Activated CD8-positive, alpha-beta T cell treated with anti-CD3 and anti-CD28 coated beads for 36 hours (primary cell): ENCODE data around the gene ZNF76. TPM values are rescaled to one million over a fixed set of nuclear protein-coding genes. Genes with fewer than 3 reads are reported as not detected.

ENCODE experiments used
- ATAC-seq: fragments of 200-7000 bp; cut with Tn5 transposase; one replicate; pipeline ENCODE4 v1.10.0; 2021; ENCODE audit warnings: mild to moderate bottlenecking, moderate library complexity
- CTCF ChIA-PET: fragments of 350-600 bp; sonication (Branson Sonifier 250); formaldehyde crosslinking; loops from one replicate; lab custom pipeline; 2021; ENCODE audit warnings: antibody characterized with exemption; lab: Charles Lee
- POLR2A ChIA-PET: fragments of 350-600 bp; sonication (Branson Sonifier 250); formaldehyde crosslinking; loops from one replicate; lab custom pipeline; 2021; ENCODE audit warnings: antibody characterized with exemption; lab: Charles Lee
- DNase-seq: peaks from one replicate; pipeline ENCODE4 v3.0.0-alpha.2; 2020
- H3K27ac Mint-ChIP-seq: one replicate; pipeline ENCODE4 v1.8.0; 2021; ENCODE audit warnings: mild to moderate bottlenecking, mixed read lengths
- H3K27me3 Mint-ChIP-seq: one replicate; pipeline ENCODE4 v1.8.0; 2021; ENCODE audit warnings: mixed read lengths
- H3K36me3 Mint-ChIP-seq: one replicate; pipeline ENCODE4 v1.8.0; 2021; ENCODE audit warnings: low read depth, mixed read lengths
- H3K4me1 Mint-ChIP-seq: one replicate; pipeline ENCODE4 v1.8.0; 2021; ENCODE audit warnings: low read depth, mixed read lengths
- H3K4me3 Mint-ChIP-seq: one replicate; pipeline ENCODE4 v1.8.0; 2021; ENCODE audit warnings: mild to moderate bottlenecking, moderate library complexity, mixed read lengths
- H3K9me3 Mint-ChIP-seq: one replicate; pipeline ENCODE4 v1.8.0; 2021; ENCODE audit warnings: mixed read lengths
- intact Hi-C: fragments of 100-400 bp; cut with micrococcal nuclease; formaldehyde crosslinking; loops from one replicate; pipeline ENCODE4 v1.10.0; 2022
- total RNA-seq, 2 experiments: library from RNA; stranded (reverse); gene quantifications; one replicate each; pipeline ENCODE4 v1.2.3, GENCODE V29; 2021
- TF ChIP-seq, protein P1 (sequence below): fragments of 200-600 bp; IDR thresholded peaks from one replicate; pipeline ENCODE4 v1.8.0; 2022; ENCODE audit warnings: antibody characterized with exemption, mild to moderate bottlenecking

The ZNF76 gene
- total RNA-seq, 2 experiments from 2014 or later = 34.4 to 35.2 TPM

DNA sequence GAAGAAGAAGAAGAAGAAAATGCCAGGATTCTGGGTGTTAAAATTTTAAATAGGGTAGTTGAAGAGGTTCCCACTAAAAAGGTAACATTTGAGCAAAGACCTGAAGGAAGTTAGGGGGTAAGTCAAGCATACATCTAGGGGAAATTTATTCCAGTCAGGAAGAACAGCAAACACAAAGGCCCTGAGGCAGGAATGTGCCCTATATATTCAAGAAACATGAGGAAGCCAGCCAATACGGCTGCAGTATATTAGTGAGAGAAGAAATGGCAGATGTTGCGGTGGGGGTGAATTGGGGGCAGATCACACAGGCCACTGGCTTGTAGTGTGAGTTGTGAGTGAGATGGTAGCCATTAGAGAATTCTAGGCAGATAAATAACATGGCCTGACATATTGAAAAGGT lies 6.0 kb downstream of the ZNF76 start:
- TF ChIP-seq, protein P1, sequence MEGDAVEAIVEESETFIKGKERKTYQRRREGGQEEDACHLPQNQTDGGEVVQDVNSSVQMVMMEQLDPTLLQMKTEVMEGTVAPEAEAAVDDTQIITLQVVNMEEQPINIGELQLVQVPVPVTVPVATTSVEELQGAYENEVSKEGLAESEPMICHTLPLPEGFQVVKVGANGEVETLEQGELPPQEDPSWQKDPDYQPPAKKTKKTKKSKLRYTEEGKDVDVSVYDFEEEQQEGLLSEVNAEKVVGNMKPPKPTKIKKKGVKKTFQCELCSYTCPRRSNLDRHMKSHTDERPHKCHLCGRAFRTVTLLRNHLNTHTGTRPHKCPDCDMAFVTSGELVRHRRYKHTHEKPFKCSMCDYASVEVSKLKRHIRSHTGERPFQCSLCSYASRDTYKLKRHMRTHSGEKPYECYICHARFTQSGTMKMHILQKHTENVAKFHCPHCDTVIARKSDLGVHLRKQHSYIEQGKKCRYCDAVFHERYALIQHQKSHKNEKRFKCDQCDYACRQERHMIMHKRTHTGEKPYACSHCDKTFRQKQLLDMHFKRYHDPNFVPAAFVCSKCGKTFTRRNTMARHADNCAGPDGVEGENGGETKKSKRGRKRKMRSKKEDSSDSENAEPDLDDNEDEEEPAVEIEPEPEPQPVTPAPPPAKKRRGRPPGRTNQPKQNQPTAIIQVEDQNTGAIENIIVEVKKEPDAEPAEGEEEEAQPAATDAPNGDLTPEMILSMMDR = no peak
- no peak overlapping the region for H3K4me3 Mint-ChIP-seq
- H3K27ac Mint-ChIP-seq = no peak overlapping the region
- peaks cover 8% of the 10 kb centered on the region for H3K36me3 Mint-ChIP-seq
- H3K27me3 Mint-ChIP-seq = no peaks in the 10 kb centered on the region
- peaks cover 51% of the 10 kb centered on the region for H3K4me1 Mint-ChIP-seq
- no peak for ATAC-seq
- CTCF ChIA-PET = interaction anchor here (2.7 kb wide), 1 partner anchor 24 kb away, joined by 9 read pairs; no protein-coding TSS in a partner anchor
- DNase-seq = no peak
- POLR2A ChIA-PET = no interaction called here
- intact Hi-C loops = no loop called here
- no peaks in the 10 kb centered on the region for H3K9me3 Mint-ChIP-seq

DNA sequence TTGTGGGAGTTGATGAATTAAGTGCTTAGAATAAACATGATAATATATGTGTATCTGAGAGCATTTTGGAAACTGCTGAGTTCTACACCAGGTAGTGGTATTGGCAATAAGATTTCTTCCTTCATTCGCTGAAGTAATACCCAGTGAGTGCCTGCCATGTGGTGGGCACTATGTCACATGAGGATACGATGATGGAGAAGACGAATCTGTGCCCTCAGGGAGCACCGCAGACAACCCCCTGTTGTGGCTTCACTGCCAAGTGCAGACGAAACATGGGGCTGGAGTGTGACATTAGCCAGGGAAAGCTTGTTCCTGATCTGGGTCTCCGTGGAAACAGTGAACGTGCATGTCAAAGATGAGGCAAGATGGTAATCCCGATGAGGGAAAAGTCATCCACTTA lies 7.9 kb downstream of the ZNF76 start:
- Mint-ChIP-seq H3K27ac (no peak overlapping the region), H3K4me3 (no peak overlapping the region), H3K27me3 (no peaks in the 10 kb centered on the region), H3K36me3 (peaks cover 12% of the 10 kb centered on the region), H3K4me1 (peaks cover 36% of the 10 kb centered on the region), H3K9me3 (no peaks in the 10 kb centered on the region)
- ChIA-PET CTCF (interaction anchor here (2.7 kb wide), 1 partner anchor 28 kb away, joined by 20 read pairs; the partner anchor contains the start of gene DEF6), POLR2A (interaction anchor here (1.5 kb wide), 1 partner anchor 10 kb away, joined by 4 read pairs; no protein-coding TSS in a partner anchor)
- ATAC-seq (no peak), DNase-seq (no peak)
- TF ChIP-seq, protein P1 = no peak
- intact Hi-C loops = no loop called here

DNA sequence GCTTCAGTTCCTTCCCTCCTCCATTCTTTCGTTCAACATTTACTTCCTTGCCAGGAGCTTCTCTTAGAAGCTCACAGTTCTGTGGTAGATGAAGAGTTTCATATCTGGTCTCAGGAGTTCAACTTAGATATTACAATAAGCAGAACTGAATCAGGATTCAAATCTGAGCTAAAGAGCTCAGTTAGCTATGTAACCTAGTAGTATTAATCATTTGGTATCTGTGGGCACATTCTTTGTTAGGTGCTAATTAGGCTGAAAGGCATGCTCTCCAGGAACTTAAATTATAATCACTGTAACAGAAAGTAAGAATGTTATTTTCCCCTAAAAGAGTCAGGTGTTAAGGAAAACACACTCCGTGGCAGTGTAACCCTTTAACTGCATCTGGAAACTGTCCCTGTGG lies 8.4 kb downstream of the ZNF76 start:
- TF ChIP-seq, protein P1 = no peak
- POLR2A ChIA-PET = interaction anchor here (1.5 kb wide), 1 partner anchor 10 kb away, joined by 4 read pairs; no protein-coding TSS in a partner anchor
- CTCF ChIA-PET = interaction anchor here (1.7 to 2.7 kb wide), 2 partner anchors 28 to 182 kb away, joined by 3 to 20 read pairs; partner anchors contain the start of gene DEF6

DNA sequence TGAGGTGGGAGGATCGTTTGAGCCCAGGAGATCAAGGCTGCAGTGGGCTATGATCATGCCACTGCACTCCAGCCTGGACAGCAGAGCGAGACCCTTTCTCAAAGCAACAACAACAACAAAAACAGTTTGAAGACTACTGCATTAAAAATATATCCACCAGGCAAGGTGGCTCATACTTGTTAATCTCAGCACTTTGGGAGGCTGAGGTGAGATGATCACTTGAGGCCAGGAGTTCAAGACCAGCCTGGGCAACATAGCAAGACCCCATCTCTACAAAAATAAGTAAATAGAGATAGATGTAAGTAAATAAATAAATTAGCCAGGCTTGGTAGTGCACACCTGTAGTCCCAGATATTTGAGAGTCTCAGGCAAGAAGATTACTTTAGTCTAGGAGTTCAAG lies 12.5 kb downstream of the ZNF76 start:
- TF ChIP-seq, protein P1 = no peak
- intact Hi-C loops = no loop called here
- H3K27ac Mint-ChIP-seq = no peak overlapping the region
- DNase-seq = no peak
- no peaks in the 10 kb centered on the region for H3K27me3 Mint-ChIP-seq
- peaks cover 12% of the 10 kb centered on the region for H3K36me3 Mint-ChIP-seq
- POLR2A ChIA-PET = interaction anchor here (1.0 kb wide), 1 partner anchor 15 kb away, joined by 3 read pairs; no protein-coding TSS in a partner anchor
- no peak for ATAC-seq
- H3K4me1 Mint-ChIP-seq = peaks cover 12% of the 10 kb centered on the region
- H3K9me3 Mint-ChIP-seq = no peaks in the 10 kb centered on the region
- CTCF ChIA-PET = no interaction called here
- no peak overlapping the region for H3K4me3 Mint-ChIP-seq

More for the DNA sequence above, 8.4 kb downstream of the ZNF76 start:
- H3K36me3 Mint-ChIP-seq = peaks cover 12% of the 10 kb centered on the region
- H3K27ac Mint-ChIP-seq = no peak overlapping the region
- no peak overlapping the region for H3K4me3 Mint-ChIP-seq
- no peaks in the 10 kb centered on the region for H3K9me3 Mint-ChIP-seq
- H3K27me3 Mint-ChIP-seq = no peaks in the 10 kb centered on the region
- intact Hi-C loops = no loop called here
- DNase-seq (no peak), ATAC-seq (no peak)
- peaks cover 32% of the 10 kb centered on the region for H3K4me1 Mint-ChIP-seq

DNA sequence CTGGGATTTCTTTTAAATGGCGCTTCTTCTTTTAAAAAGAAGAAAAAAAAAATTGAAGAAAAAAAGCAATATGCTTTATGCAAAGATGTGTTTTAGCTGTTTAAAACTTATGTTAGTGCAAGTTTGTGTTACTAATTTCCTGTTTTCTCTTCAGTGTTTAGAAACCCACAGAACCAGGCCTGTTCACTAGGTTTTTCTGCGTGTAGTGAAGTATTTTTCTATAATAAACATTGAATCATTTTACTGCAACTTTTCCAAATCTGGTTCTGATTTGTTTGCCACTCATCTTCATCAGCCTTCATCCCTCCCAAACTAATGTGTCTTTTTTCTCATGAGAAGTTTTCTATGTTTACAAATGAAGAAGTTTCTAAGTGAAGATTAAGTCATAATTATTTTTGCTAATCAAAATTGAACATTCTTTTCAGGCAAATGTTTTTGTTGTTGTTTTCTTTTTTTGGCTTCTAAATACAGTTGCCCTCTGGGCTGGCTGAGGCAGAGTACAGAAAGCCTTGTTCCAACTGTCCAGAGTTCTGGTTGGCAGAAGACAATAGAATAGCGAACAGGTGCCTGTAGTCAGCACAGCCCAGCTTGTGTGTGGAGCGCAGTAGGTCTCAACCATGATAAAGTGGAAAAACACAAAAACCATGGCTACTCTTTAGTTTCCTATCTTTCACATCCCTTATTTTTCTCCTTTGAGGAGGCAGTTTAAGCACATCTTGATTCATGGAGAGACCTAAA lies 14.5 kb downstream of the ZNF76 start:
- ChIA-PET POLR2A (no interaction called here), CTCF (interaction anchor here (0.8 kb wide), 1 partner anchor 20 kb away, joined by 3 read pairs; no protein-coding TSS in a partner anchor)
- intact Hi-C loops = no loop called here
- no peak overlapping the region for H3K4me3 Mint-ChIP-seq
- H3K4me1 Mint-ChIP-seq = peaks cover 4% of the 10 kb centered on the region
- no peaks in the 10 kb centered on the region for H3K27me3 Mint-ChIP-seq
- peaks cover 8% of the 10 kb centered on the region for H3K36me3 Mint-ChIP-seq
- H3K27ac Mint-ChIP-seq = no peak overlapping the region
- TF ChIP-seq, protein P1 = no peak
- no peak for ATAC-seq
- no peak for DNase-seq
- no peaks in the 10 kb centered on the region for H3K9me3 Mint-ChIP-seq
